ENCODE measurements around the gene RBP3. TPM values are rescaled to one million over a fixed set of nuclear protein-coding genes. Genes with fewer than 3 reads are reported as not detected.

Gene RBP3
- polyA plus RNA-seq, 1 donor (not counting 4 experiments of a cell fraction or from before 2014, with no cell fraction given): not detected

GRCh38 chr10:47360419-47361040, 12.4 kb downstream of the RBP3 start:
- no peak for TF ChIP-seq EZH2 (IDR thresholded peaks at IDR 0.05; ENCODE audit: low read length)
- peak in 2 of 3 experiments; percentile 45 to 67 for TF ChIP-seq CTCF (optimal IDR thresholded peaks at IDR 0.05 in 1 of 3, IDR thresholded peaks at IDR 0.05 in 1 of 3, conservative IDR thresholded peaks at IDR 0.05 in 1 of 3; ENCODE audit: extremely low read depth in 1 of 3, insufficient read depth in 2 of 3, low read length in 3 of 3)
- Histone ChIP-seq H3K27ac (ENCODE audit: control insufficient read depth, insufficient read depth, low read length) (no peak overlapping the region), H3K4me2 (ENCODE audit: control insufficient read depth, extremely low read depth, insufficient read depth, low read depth, low read length) (no peak overlapping the region), H3K4me1 (ENCODE audit: control insufficient read depth, extremely low read depth, insufficient read depth, low read length) (peaks cover 13% of the 10 kb centered on the region), H3K9me3 (ENCODE audit: control insufficient read depth, low read depth, low read length) (no peaks in the 10 kb centered on the region), H3K9me1 (ENCODE audit: control insufficient read depth, extremely low read depth, insufficient read depth, low read length) (no peaks in the 10 kb centered on the region), H3K36me3 (ENCODE audit: control insufficient read depth in 2 of 2, extremely low read depth in 1 of 2, insufficient read depth in 2 of 2, low read length in 2 of 2) (no peaks in the 10 kb centered on the region), H3K9ac (ENCODE audit: control insufficient read depth, extremely low read depth, insufficient read depth, low read length) (no peak overlapping the region), H3K4me3 (ENCODE audit: control insufficient read depth in 2 of 3, extremely low read depth in 1 of 3, insufficient read depth in 2 of 3, low read depth in 1 of 3, low read length in 3 of 3) (no peak overlapping the region), H4K20me1 (ENCODE audit: control insufficient read depth, extremely low read depth, insufficient read depth, low read length) (no peaks in the 10 kb centered on the region), H2AFZ (ENCODE audit: control insufficient read depth, low read length) (peak overlapping the region; percentile 23), H3K79me2 (ENCODE audit: control insufficient read depth, insufficient read depth, low read length) (no peaks in the 10 kb centered on the region), H3K27me3 (ENCODE audit: control insufficient read depth, extremely low read depth, insufficient read depth, low read length) (no peaks in the 10 kb centered on the region)
- dilution Hi-C loops (cut with MboI; ENCODE audit: extremely low pct_ligation_motif_present, low sequenced_read_pairs): no loop called here
- DNase-seq (ENCODE audit: low read depth, low spot score): no peak
- no peak for FAIRE-seq

- H3K27me3 ChIP-seq (ENCODE audit: control insufficient read depth, extremely low read depth, insufficient read depth, low read length): no peaks in the 10 kb centered on the region
- H2AFZ ChIP-seq (ENCODE audit: control insufficient read depth, low read length): no peak overlapping the region
- no peak overlapping the region for H3K9ac ChIP-seq (ENCODE audit: control insufficient read depth, extremely low read depth, insufficient read depth, low read length)
- H3K9me1 ChIP-seq (ENCODE audit: control insufficient read depth, extremely low read depth, insufficient read depth, low read length): no peaks in the 10 kb centered on the region
- no peak overlapping the region for H3K4me2 ChIP-seq (ENCODE audit: control insufficient read depth, extremely low read depth, insufficient read depth, low read depth, low read length)
- no peaks in the 10 kb centered on the region for H3K36me3 ChIP-seq (ENCODE audit: control insufficient read depth in 2 of 2, extremely low read depth in 1 of 2, insufficient read depth in 2 of 2, low read length in 2 of 2)
- H3K4me3 ChIP-seq (ENCODE audit: control insufficient read depth in 2 of 3, extremely low read depth in 1 of 3, insufficient read depth in 2 of 3, low read depth in 1 of 3, low read length in 3 of 3): no peak overlapping the region
- H3K27ac ChIP-seq (ENCODE audit: control insufficient read depth, insufficient read depth, low read length): no peak overlapping the region
- TF ChIP-seq EZH2 (IDR thresholded peaks at IDR 0.05; ENCODE audit: low read length): no peak
- TF ChIP-seq CTCF (optimal IDR thresholded peaks at IDR 0.05 in 1 of 3, IDR thresholded peaks at IDR 0.05 in 1 of 3, conservative IDR thresholded peaks at IDR 0.05 in 1 of 3; ENCODE audit: extremely low read depth in 1 of 3, insufficient read depth in 2 of 3, low read length in 3 of 3): peak; percentile 89 to 94 (median 91)
- H4K20me1 ChIP-seq (ENCODE audit: control insufficient read depth, extremely low read depth, insufficient read depth, low read length): no peaks in the 10 kb centered on the region
- H3K4me1 ChIP-seq (ENCODE audit: control insufficient read depth, extremely low read depth, insufficient read depth, low read length): peaks cover 13% of the 10 kb centered on the region
- H3K9me3 ChIP-seq (ENCODE audit: control insufficient read depth, low read depth, low read length): no peaks in the 10 kb centered on the region
- DNase-seq (ENCODE audit: low read depth, low spot score): no peak
- no peaks in the 10 kb centered on the region for H3K79me2 ChIP-seq (ENCODE audit: control insufficient read depth, insufficient read depth, low read length)
- dilution Hi-C loops (cut with MboI; ENCODE audit: extremely low pct_ligation_motif_present, low sequenced_read_pairs): no loop called here
- no peak for FAIRE-seq
Observed at GRCh38 chr10:47361293-47361692, 13.1 kb downstream of the RBP3 start.

Measured in keratinocyte (primary cell).